Coronary artery (tissue), 2 donors: ENCODE measurements around the gene MGAT4A.

Source experiments
- DNase-seq: peaks from one replicate; pipeline ENCODE4 v3.0.0-alpha.2; 2017; ENCODE audit warnings: low spot score
- H3K27ac ChIP-seq, 2 donors: fragments of 200-600 bp; sonication (generic); one replicate each; pipeline ENCODE4 v1.5.1; 2016 to 2019
- H3K4me3 ChIP-seq: fragments of 200-600 bp; sonication (generic); 2 replicates; pipeline ENCODE4 v1.5.1; 2016; ENCODE audit warnings: mild to moderate bottlenecking, moderate library complexity
- CTCF ChIP-seq: fragments of 200-600 bp; sonication (generic); IDR thresholded peaks from one replicate; pipeline ENCODE4 v1.5.1; 2019; ENCODE audit warnings: antibody characterized with exemption

Gene MGAT4A

GRCh38 chr2:98739020-98739419, 8.1 kb upstream of the MGAT4A start:
- no peak for DNase-seq
- Histone ChIP-seq H3K4me3 (no peak overlapping the region), H3K27ac (no peak overlapping the region)
- TF ChIP-seq CTCF, result no peak

GRCh38 chr2:98738304-98738703, 7.4 kb upstream of the MGAT4A start:
- H3K4me3 ChIP-seq, result no peak overlapping the region
- no peak overlapping the region for H3K27ac ChIP-seq
- no peak for DNase-seq
- TF ChIP-seq CTCF, result no peak

- no peak for TF ChIP-seq CTCF
- Histone ChIP-seq H3K27ac (no peak overlapping the region), H3K4me3 (no peak overlapping the region)
These were observed 6.9 kb upstream of the MGAT4A start for GRCh38 chr2:98737848-98738247.

GRCh38 chr2:98736464-98736889, 5.5 kb upstream of the MGAT4A start:
- no peak for DNase-seq
- no peak overlapping the region for H3K27ac ChIP-seq
- TF ChIP-seq CTCF, result no peak
- H3K4me3 ChIP-seq, result no peak overlapping the region

More at GRCh38 chr2:98737848-98738247, 6.9 kb upstream of the MGAT4A start:
- DNase-seq, result no peak

- Histone ChIP-seq H3K4me3 (no peak overlapping the region), H3K27ac (no peak overlapping the region)
- DNase-seq, result no peak
- TF ChIP-seq CTCF, result no peak
These were observed 3.9 kb upstream of the MGAT4A start for GRCh38 chr2:98734823-98735260.

GRCh38 chr2:98734162-98734561, 3.2 kb upstream of the MGAT4A start:
- H3K27ac ChIP-seq, result peak overlapping the region in 1 of 2 donors; percentile 4
- TF ChIP-seq CTCF, result no peak
- no peak overlapping the region for H3K4me3 ChIP-seq
- no peak for DNase-seq

- no peak for DNase-seq
- peak overlapping the region; percentile 92 for H3K4me3 ChIP-seq
- TF ChIP-seq CTCF, result no peak
- H3K27ac ChIP-seq, result no peak overlapping the region
These were observed 1.6 kb upstream of the MGAT4A start for GRCh38 chr2:98732430-98733051.
